ENCODE measurements around the gene VANGL1.

DNA sequence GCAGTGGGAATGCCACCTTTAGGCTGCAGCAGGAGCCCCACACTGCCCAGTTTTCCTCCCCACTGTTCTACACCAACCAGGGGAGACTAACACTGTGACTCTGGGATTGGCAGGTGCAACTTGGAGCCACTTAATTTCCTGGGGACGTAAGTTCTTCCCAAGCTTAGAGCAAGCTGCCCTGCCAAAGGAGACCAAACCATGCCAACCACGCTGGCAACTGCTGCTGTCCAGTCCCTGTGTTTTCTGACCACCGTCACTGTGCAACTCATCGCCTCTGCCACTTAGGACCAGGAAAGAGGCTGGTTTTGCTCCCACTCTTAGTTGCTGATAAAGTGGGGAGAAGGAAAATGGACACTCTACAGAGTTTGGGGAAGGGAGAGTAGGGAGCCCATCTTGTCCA is 50.5 kb downstream of the VANGL1 start:
- TF ChIP-seq SRSF1 (optimal IDR thresholded peaks at IDR 0.05; ENCODE audit: low read depth, low read length) (no peak), RFX5 (IDR thresholded peaks at IDR 0.05; ENCODE audit: low read depth, low read length) (no peak), ZNF660 (CRISPR knock-in tag; IDR thresholded peaks at IDR 0.05; ENCODE audit: borderline replicate concordance, low read depth) (no peak)
- TF ChIP-seq, protein P1, sequence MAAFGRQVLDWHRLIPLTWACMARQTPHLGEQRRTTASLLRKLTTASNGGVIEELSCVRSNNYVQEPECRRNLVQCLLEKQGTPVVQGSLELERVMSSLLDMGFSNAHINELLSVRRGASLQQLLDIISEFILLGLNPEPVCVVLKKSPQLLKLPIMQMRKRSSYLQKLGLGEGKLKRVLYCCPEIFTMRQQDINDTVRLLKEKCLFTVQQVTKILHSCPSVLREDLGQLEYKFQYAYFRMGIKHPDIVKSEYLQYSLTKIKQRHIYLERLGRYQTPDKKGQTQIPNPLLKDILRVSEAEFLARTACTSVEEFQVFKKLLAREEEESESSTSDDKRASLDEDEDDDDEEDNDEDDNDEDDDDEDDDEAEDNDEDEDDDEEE (CRISPR knock-in tag; IDR thresholded peaks at IDR 0.05), result no peak
